ENCODE data around the gene LRRD1. TPM values are rescaled to one million over a fixed set of nuclear protein-coding genes. Genes with fewer than 3 reads are reported as not detected.

The LRRD1 gene
- not detected in 5 replicates for total RNA-seq (2022; extraction: Qiagen RNA extraction; ENCODE audit: low read depth)

DNA sequence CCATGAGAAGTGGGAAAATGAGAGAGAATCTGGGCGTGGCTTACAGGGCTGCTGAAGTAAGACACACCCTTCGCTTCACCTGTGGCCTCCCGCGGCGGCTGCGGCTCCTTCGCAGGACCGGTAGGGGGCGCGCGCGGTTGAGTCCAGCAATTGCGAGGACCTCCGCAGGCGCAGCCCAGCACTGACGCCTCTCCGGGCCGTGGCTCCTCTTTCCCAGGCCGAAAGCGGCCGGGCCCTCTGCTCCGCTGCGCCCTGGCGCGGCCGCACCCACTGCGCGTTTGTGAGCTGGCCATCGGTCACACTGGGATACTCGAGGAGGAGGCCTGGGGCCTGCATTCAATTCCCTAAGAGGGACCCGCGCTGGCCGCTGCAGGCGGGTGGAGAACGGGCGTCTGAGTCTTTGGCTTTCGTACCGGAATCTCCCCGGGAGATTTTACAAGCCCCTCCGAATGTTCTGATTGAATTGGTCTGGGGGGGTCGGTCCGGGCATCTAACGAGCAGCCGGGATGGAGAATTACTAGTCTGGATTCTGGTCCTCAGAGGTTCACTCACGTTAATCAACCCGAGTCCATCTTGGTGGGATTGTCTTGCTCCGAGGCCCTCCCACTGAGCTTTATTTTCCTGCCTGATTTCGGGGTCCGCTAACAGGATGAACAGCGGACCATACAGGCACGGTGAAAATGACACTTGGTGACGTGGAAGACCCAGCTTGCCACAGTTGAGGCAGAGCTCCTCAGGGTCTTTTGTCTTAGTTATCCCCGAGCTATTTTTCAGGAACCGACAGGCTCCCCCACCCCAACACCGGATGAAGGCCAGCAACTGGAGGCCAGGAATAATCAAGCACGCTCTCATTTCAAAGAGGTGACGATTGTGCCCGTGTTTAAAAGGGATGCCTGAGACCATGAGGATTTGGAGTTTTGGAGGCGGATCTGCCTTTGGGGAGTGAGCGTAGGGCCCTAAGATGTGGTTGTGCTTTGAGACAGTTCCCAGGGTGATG, at the start of gene LRRD1:
Gene LRRD1, minus strand, starts transcription at position 215 of the 997 bp plus-strand sequence. CDS start 13,940 bp downstream, outside the sequence.

DNA sequence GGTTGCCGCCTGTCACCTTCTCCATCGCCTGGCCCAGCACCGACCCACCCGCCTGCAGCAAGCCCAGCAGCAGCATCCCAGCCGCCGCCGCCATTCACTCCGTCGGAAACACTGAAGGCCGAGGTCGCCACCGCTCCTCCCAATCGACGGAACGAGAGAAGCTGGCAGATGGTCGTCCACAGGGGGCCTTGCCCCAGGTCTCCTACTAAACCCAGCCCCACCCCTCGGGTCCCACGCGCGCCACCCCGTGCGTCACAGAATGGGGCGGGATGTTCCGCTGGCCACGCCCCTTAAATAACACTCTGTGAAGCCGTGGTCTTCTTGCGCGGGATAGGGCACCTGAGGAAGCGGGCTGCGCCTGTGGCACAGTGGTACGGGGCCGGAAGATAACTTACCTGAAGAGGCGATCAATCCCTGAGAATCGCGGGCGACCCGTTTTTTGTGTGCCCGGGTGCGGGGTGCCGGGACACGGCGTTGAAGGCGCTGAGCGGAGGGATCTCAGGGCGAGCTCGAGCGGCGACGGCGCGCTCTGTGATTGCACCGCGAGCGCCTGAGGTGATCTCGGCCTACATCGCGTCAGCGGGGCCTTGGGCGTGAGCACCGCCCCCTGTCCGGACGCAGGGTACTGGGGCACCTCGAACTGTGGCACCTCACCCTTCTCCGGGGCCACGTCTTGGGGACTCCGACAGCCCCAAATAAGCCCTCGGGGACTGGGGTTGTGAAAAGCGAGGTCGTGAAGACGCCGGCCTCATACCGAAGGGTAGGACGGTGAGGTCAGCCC, 44.5 kb downstream of the LRRD1 start, which contains the start of gene CYP51A1:
Gene CYP51A1, minus strand, starts transcription at position 207 of the 781 bp plus-strand sequence. Its CDS starts 113 bp downstream, at position 94.

Other genes starting within 250 kb of the LRRD1 start
- 14.8 to 25.1 TPM (median 16.1 TPM) in 5 replicates for gene AKAP9, start 238.3 kb downstream of the LRRD1 start, total RNA-seq (2022; extraction: Qiagen RNA extraction; ENCODE audit: low read depth)
- gene CYP51A1, start 44.7 kb downstream of the LRRD1 start, total RNA-seq (2022; extraction: Qiagen RNA extraction; ENCODE audit: low read depth): 40.9 to 54.2 TPM (median 41.4 TPM) in 5 replicates
- gene KRIT1, start 66.8 kb upstream of the LRRD1 start, total RNA-seq (2022; extraction: Qiagen RNA extraction; ENCODE audit: low read depth): 23.3 to 33.3 TPM (median 27.1 TPM) in 5 replicates
- gene ANKIB1, start 66.8 kb upstream of the LRRD1 start, total RNA-seq (2022; extraction: Qiagen RNA extraction; ENCODE audit: low read depth): 16.6 to 22.7 TPM (median 20.3 TPM) in 5 replicates